Loucy (cell line): ENCODE measurements around the gene GRAMD4.

Source experiments
- H2AFZ ChIP-seq: fragments of 200-600 bp; sonication (generic); 2 replicates; pipeline ENCODE4 v1.6.0; 2016; ENCODE audit warnings: antibody characterized with exemption, mild to moderate bottlenecking, low read length, moderate library complexity
- H3F3A ChIP-seq: fragments of 200-600 bp; 2 replicates; pipeline ENCODE4 v1.6.0; 2016; ENCODE audit warnings: antibody characterized with exemption, low read depth, mild to moderate bottlenecking
- H3K27me3 ChIP-seq: fragments of 200-600 bp; sonication (generic); 2 replicates; pipeline ENCODE4 v1.6.1; 2014; ENCODE audit warnings: low read length, mild to moderate bottlenecking; ENCODE audit not compliant: insufficient read depth, poor library complexity, severe bottlenecking
- H3K36me3 ChIP-seq: fragments of 200-600 bp; sonication (generic); 2 replicates; pipeline ENCODE4 v1.6.1; 2016; ENCODE audit warnings: low read length; ENCODE audit not compliant: insufficient read depth
- H3K4me1 ChIP-seq: fragments of 200-600 bp; sonication (generic); 2 replicates; pipeline ENCODE4 v1.5.1; 2014; ENCODE audit warnings: low read length, mild to moderate bottlenecking; ENCODE audit not compliant: insufficient read depth, poor library complexity, severe bottlenecking
- H3K4me2 ChIP-seq: fragments of 200-600 bp; sonication (generic); 2 replicates; pipeline ENCODE4 v1.6.0; 2014; ENCODE audit warnings: antibody characterized with exemption, low read length, low read depth, mild to moderate bottlenecking; ENCODE audit not compliant: poor library complexity, severe bottlenecking
- H3K4me3 ChIP-seq: fragments of 200-600 bp; sonication (generic); 2 replicates; pipeline ENCODE4 v1.5.1; 2014; ENCODE audit warnings: low read length, mild to moderate bottlenecking, mixed read lengths; ENCODE audit not compliant: poor library complexity, severe bottlenecking
- H3K79me2 ChIP-seq: fragments of 200-600 bp; sonication (generic); 2 replicates; pipeline ENCODE4 v1.6.1; 2014; ENCODE audit warnings: low read length; ENCODE audit not compliant: insufficient read depth
- H3K9ac ChIP-seq: fragments of 200-600 bp; sonication (generic); 2 replicates; pipeline ENCODE4 v1.6.0; 2014; ENCODE audit warnings: mild to moderate bottlenecking, low read depth, low read length, moderate library complexity; ENCODE audit not compliant: poor library complexity, severe bottlenecking
- H3K9me2 ChIP-seq: fragments of 200-600 bp; sonication (generic); replicated peaks from 2 replicates; pipeline ENCODE4 v1.6.1; 2016; ENCODE audit warnings: low read depth, low read length, mixed read lengths
- H3K9me3 ChIP-seq: fragments of 200-600 bp; sonication (generic); 2 replicates; pipeline ENCODE4 v1.6.1; 2014; ENCODE audit warnings: mild to moderate bottlenecking, antibody characterized with exemption, low read length, low read depth; ENCODE audit not compliant: insufficient read depth
- H4K20me1 ChIP-seq: fragments of 200-600 bp; sonication (generic); 2 replicates; pipeline ENCODE4 v1.6.0; 2014; ENCODE audit warnings: antibody characterized with exemption, low read length, mild to moderate bottlenecking; ENCODE audit not compliant: insufficient read depth, poor library complexity, severe bottlenecking
- EZH2phosphoT487 ChIP-seq: fragments of 200-600 bp; IDR thresholded peaks from 2 replicates; pipeline ENCODE4 v1.6.1; 2018; ENCODE audit warnings: antibody characterized with exemption, mild to moderate bottlenecking, moderate library complexity, borderline replicate concordance
- TF ChIP-seq, protein P1 (sequence below): fragments of 200-600 bp; sonication (generic); conservative IDR thresholded peaks from 2 replicates; pipeline ENCODE4 v1.5.1; 2014; ENCODE audit warnings: mild to moderate bottlenecking, antibody characterized with exemption, low read length

The GRAMD4 gene

DNA sequence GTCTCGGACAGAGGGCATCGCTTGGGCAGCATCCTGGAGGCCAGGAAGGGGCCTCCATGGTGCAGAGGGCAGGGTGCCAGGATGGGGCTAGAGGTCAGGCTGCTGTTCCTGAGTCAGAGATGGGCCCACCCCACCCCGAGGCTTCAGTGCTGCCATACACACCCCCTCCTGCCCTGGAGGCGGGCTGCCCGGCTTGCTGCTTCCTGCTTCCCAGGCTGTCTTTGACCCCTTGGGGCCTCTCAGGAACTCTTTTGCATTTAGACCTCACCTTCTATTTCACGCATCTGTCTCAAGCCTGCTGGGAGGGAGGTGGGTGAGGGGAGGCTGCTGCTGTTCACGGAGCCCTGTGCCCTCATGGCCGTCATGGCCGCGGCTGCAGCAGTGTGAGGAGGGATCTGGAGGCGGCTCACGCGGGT is 6.6 kb upstream of the GRAMD4 start:
- Histone ChIP-seq H3K4me1 (peaks cover 27% of the 10 kb centered on the region), H3K4me2 (peak overlapping the region; percentile 92)

DNA sequence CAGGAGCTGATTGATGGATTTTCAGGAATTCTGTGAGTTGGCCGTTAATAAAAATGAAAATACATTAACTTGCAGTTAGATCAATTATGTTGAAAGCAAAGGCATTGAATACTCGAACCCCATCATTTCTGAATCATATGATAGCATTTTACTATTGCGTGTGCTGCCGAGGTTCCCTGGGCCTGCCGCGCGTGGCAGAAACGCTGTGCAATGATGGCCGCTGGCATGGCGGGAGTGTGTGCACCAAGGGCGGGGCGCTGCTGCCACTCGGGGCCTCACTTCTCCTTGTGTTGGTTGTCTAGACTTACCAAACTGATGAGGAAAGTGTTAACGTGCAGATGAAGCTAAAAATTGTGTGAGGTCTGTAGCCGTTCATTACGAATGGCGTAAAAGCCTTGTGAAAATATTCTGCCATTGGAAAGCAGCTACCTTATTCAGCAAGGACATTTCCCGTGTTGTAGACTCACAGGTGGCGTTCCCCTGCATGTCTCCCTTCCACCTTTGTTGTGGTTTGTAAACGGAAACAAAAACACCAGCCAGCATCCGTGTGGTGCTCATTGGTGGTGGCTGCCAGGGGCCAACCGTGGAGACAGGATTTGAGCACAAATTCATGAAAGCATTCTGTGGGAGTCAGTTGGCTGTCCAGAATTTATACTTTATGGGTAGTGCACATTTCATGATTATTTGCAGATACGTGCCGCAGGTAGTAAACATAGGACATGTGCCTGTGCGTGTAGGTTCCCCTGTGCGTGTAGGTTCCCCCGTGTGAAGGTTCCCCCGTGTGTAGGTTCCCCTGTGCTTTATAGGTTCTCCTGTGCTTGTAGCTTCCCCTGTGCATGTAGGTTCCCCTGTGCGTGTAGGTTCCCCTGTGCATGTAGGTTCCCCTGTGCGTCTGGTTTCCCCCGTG is 5.9 kb upstream of the GRAMD4 start:
- H3K36me3 ChIP-seq = no peaks in the 10 kb centered on the region
- H4K20me1 ChIP-seq = no peaks in the 10 kb centered on the region
- no peaks in the 10 kb centered on the region for H3K9me3 ChIP-seq
- H2AFZ ChIP-seq = no peak overlapping the region
- H3K4me3 ChIP-seq = peak overlapping the region; percentile 79
- no peaks in the 10 kb centered on the region for H3K27me3 ChIP-seq
- peaks cover 32% of the 10 kb centered on the region for H3K4me1 ChIP-seq
- peaks cover 35% of the 10 kb centered on the region; the same call in 1 of the 2 replicates for H3K79me2 ChIP-seq
- H3K9ac ChIP-seq = peak overlapping the region; percentile 92
- no peaks in the 10 kb centered on the region for H3K9me2 ChIP-seq
- H3K4me2 ChIP-seq = peak overlapping the region; percentile 92
- TF ChIP-seq EZH2phosphoT487 = no peak
- TF ChIP-seq, protein P1, sequence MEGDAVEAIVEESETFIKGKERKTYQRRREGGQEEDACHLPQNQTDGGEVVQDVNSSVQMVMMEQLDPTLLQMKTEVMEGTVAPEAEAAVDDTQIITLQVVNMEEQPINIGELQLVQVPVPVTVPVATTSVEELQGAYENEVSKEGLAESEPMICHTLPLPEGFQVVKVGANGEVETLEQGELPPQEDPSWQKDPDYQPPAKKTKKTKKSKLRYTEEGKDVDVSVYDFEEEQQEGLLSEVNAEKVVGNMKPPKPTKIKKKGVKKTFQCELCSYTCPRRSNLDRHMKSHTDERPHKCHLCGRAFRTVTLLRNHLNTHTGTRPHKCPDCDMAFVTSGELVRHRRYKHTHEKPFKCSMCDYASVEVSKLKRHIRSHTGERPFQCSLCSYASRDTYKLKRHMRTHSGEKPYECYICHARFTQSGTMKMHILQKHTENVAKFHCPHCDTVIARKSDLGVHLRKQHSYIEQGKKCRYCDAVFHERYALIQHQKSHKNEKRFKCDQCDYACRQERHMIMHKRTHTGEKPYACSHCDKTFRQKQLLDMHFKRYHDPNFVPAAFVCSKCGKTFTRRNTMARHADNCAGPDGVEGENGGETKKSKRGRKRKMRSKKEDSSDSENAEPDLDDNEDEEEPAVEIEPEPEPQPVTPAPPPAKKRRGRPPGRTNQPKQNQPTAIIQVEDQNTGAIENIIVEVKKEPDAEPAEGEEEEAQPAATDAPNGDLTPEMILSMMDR = no peak
- H3F3A ChIP-seq = no peaks in the 10 kb centered on the region

More for the DNA sequence above, 6.6 kb upstream of the GRAMD4 start:
- no peaks in the 10 kb centered on the region for H3K36me3 ChIP-seq
- H3K9me2 ChIP-seq = no peaks in the 10 kb centered on the region
- no peaks in the 10 kb centered on the region for H3K9me3 ChIP-seq
- no peaks in the 10 kb centered on the region for H3F3A ChIP-seq
- H3K9ac ChIP-seq = peak overlapping the region; percentile 92
- peak overlapping the region; percentile 79 for H3K4me3 ChIP-seq
- H4K20me1 ChIP-seq = no peaks in the 10 kb centered on the region
- no peak overlapping the region for H2AFZ ChIP-seq
- H3K79me2 ChIP-seq = peaks cover 32% of the 10 kb centered on the region; the same call in 1 of the 2 replicates
- TF ChIP-seq EZH2phosphoT487 = no peak
- TF ChIP-seq, protein P1 = no peak
- no peaks in the 10 kb centered on the region for H3K27me3 ChIP-seq

DNA sequence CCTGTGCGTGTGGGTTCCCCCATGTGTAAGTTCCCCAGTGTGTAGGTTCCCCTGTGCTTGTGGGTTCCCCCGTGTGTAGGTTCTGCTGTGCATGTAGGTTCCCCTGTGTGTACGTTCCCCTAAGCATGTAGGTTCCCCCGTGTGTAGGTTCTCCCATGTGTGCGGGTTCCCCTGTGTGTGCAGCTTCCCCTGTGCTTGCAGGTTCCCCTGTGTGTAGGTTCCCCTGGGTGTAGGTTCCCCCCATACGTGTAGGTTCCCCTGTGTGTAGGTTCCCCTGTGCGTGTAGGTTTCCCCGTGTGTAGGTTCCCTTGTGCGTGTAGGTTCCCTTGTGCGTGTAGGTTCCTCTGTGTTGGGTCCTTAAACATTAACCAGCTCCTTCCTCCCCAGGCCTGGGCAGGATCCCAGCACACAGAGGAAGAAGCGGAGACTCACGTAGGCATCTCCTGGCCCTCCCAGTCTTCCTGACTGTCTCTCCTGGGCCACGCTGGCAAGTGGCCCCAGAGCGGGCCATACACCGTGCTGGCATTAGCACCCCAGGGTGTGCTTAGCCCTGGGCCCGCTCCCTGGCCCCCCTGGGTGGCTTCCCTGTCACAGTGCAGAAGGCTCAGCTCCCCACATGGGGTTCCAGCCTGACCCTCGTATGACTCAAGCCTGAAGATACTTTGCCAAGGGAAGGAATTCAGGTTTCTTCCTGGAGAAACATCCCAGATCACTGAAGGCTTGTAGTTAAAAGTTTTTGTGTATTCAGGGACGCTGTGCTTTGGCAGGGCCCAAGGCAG is 2.8 kb upstream of the GRAMD4 start:
- Histone ChIP-seq H3K36me3 (no peaks in the 10 kb centered on the region), H3K4me3 (no peak overlapping the region), H3K9me2 (no peaks in the 10 kb centered on the region), H3K4me1 (peaks cover 31% of the 10 kb centered on the region), H4K20me1 (no peaks in the 10 kb centered on the region), H3F3A (no peaks in the 10 kb centered on the region), H3K9me3 (no peaks in the 10 kb centered on the region), H3K9ac (no peak overlapping the region), H3K79me2 (peaks cover 32% of the 10 kb centered on the region; the same call in 1 of the 2 replicates), H2AFZ (no peak overlapping the region), H3K27me3 (no peaks in the 10 kb centered on the region), H3K4me2 (no peak overlapping the region)
- no peak for TF ChIP-seq EZH2phosphoT487
- TF ChIP-seq, protein P1 = no peak
